ENCODE measurements around the gene DNM2. TPM values are rescaled to one million over a fixed set of nuclear protein-coding genes. Genes with fewer than 3 reads are reported as not detected.
A peak's percentile ranks its signal among the peaks of the same experiment; 100 is the strongest.

The DNM2 gene
- total and polyA plus RNA-seq, 9 of the 15 experiments (the other 6 are each of a cell fraction or from before 2014, with no cell fraction given) = 2.2 to 161 (median 72.6) TPM

DNA sequence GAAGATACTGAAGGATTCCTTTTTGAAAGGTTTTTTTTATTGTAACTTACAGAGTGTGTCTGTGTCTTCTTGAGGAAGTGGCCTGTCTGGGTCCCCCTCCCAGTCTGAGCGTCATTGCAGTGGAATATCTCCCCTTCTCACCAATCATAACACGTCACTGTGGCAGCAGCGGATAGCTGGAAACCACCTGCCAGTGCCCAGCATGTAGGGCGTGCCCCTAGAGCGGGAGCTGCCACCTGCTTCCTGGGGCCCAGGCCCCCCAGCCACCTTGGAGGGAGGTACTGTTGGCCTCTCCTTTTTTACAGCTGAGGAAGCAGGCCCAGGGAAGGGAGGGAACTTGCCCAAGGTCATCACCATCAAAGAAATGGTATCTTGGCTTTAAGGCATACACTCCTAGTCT is 4.6 kb upstream of the DNM2 start:
- 92% methylated on average over 5 of the region's 5 CpGs for WGBS (ENCODE audit: insufficient coverage, low coverage, missing lambda C conversion rate)
- no TSS peak for BruUV-seq (replicated peaks)

GRCh38 chr19:10717054-10717355 is 874 bp upstream of the DNM2 start:
- ChIA-PET CTCF (ENCODE audit: low intra/inter-chr PET ratio) (no interaction called here), POLR2A (interaction anchor here (0.6 to 2.0 kb wide), 19 partner anchors 10 to 147 kb away, joined by 3 to 12 read pairs (median 3); partner anchors contain the start of genes QTRT1 and TMED1)
- Histone ChIP-seq H3K9me3 (replicated peaks; ENCODE audit: control insufficient read depth, insufficient read depth, low read depth, low read length) (no peaks in the 10 kb centered on the region), H3K36me3 (ENCODE audit: control insufficient read depth, insufficient read depth, low read length) (peaks cover 35% of the 10 kb centered on the region), H3K79me2 (ENCODE audit: control insufficient read depth, insufficient read depth, low read length) (peaks cover 42% of the 10 kb centered on the region), H3K9me1 (ENCODE audit: control insufficient read depth, insufficient read depth, low read length) (peaks cover 6% of the 10 kb centered on the region), H3K4me1 (replicated peaks in 1 of 2; ENCODE audit: control insufficient read depth in 2 of 2, insufficient read depth in 2 of 2, low read length in 2 of 2) (peaks cover 18 to 50% of the 10 kb centered on the region in 2 experiments; a peak in 4 of 5 replicates), H3K4me2 (ENCODE audit: insufficient read depth, low read length) (peak overlapping the region; percentile 61; the same call in 1 of the 2 replicates), H3K4me3 (no peak overlapping the region), H3K27ac (ENCODE audit: extremely low read depth, low read depth, low read length) (peak overlapping the region; percentile 31; the same call in 1 of the 3 replicates), H3K27me3 (ENCODE audit: control insufficient read depth in 2 of 2, insufficient read depth in 2 of 2, low read length in 2 of 2) (no peaks in the 10 kb centered on the region), H4K20me1 (replicated peaks; ENCODE audit: control insufficient read depth, insufficient read depth, low read length) (peaks cover 36% of the 10 kb centered on the region), H3K9ac (ENCODE audit: insufficient read depth in 1 of 2, low read depth in 2 of 2, low read length in 2 of 2) (no peak overlapping the region; a peak in 1 of 4 replicates), H2AFZ (ENCODE audit: low read depth, low read length) (peak overlapping the region; percentile 85)
- 69% methylated on average over 10 of the region's 12 CpGs for WGBS (ENCODE audit: insufficient coverage, low coverage, missing lambda C conversion rate)
- intact Hi-C loops (cut with micrococcal nuclease) = loop anchor here (1.0 to 5.0 kb wide), 4 partner anchors 40 to 148 kb away; partner anchors contain the start of gene TMED1
- in situ Hi-C loops (cut with MboI) = no loop called here
- DNase-seq (ENCODE audit: extremely low read depth in 1 of 4, low spot score in 3 of 4) (no peak), ATAC-seq (no peak), FAIRE-seq (no peak)
- no TSS peak for BruUV-seq (replicated peaks)
- no peak for TF ChIP-seq FOXK1 (CRISPR knock-in tag; IDR thresholded peaks at IDR 0.05; ENCODE audit: borderline replicate concordance)
- peak; percentile 24; the same call in 1 of the 2 replicates for TF ChIP-seq HLTF (IDR thresholded peaks at IDR 0.05)
- TF ChIP-seq SUPT5H (IDR thresholded peaks at IDR 0.05) = no peak
- no peak for TF ChIP-seq BDP1 (IDR thresholded peaks at IDR 0.05; ENCODE audit: insufficient read depth, insufficient read length)
- TF ChIP-seq NCOA1 (IDR thresholded peaks at IDR 0.05; ENCODE audit: low read depth) = 0 out of 2 replicates have a peak, but pooled peaks have one; percentile 19
- TF ChIP-seq, protein P1, sequence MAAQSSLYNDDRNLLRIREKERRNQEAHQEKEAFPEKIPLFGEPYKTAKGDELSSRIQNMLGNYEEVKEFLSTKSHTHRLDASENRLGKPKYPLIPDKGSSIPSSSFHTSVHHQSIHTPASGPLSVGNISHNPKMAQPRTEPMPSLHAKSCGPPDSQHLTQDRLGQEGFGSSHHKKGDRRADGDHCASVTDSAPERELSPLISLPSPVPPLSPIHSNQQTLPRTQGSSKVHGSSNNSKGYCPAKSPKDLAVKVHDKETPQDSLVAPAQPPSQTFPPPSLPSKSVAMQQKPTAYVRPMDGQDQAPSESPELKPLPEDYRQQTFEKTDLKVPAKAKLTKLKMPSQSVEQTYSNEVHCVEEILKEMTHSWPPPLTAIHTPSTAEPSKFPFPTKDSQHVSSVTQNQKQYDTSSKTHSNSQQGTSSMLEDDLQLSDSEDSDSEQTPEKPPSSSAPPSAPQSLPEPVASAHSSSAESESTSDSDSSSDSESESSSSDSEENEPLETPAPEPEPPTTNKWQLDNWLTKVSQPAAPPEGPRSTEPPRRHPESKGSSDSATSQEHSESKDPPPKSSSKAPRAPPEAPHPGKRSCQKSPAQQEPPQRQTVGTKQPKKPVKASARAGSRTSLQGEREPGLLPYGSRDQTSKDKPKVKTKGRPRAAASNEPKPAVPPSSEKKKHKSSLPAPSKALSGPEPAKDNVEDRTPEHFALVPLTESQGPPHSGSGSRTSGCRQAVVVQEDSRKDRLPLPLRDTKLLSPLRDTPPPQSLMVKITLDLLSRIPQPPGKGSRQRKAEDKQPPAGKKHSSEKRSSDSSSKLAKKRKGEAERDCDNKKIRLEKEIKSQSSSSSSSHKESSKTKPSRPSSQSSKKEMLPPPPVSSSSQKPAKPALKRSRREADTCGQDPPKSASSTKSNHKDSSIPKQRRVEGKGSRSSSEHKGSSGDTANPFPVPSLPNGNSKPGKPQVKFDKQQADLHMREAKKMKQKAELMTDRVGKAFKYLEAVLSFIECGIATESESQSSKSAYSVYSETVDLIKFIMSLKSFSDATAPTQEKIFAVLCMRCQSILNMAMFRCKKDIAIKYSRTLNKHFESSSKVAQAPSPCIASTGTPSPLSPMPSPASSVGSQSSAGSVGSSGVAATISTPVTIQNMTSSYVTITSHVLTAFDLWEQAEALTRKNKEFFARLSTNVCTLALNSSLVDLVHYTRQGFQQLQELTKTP (IDR thresholded peaks at IDR 0.05; ENCODE audit: low read depth in 1 of 2, partially characterized antibody in 2 of 2) = no peak
- TF ChIP-seq ZNF512 (tag; IDR thresholded peaks at IDR 0.05) = peak; percentile 88

More for the DNA sequence above, 4.6 kb upstream of the DNM2 start:
- no peak for TF ChIP-seq FOS (IDR thresholded peaks at IDR 0.05; ENCODE audit: extremely low read depth, insufficient read length)
- no peak for TF ChIP-seq CEBPB (tag; IDR thresholded peaks at IDR 0.05)
- TF ChIP-seq TARDBP (IDR thresholded peaks at IDR 0.05) = no peak
- TF ChIP-seq ERF (CRISPR knock-in tag; IDR thresholded peaks at IDR 0.05) = no peak
- TF ChIP-seq EZH2 (IDR thresholded peaks at IDR 0.05; ENCODE audit: borderline replicate concordance, low read depth, low read length) = no peak
- no peak for TF ChIP-seq TCF7 (IDR thresholded peaks at IDR 0.05; ENCODE audit: borderline replicate concordance)
- TF ChIP-seq MTA2 (IDR thresholded peaks at IDR 0.05; ENCODE audit: low read depth) = no peak
- TF ChIP-seq CREM (IDR thresholded peaks at IDR 0.05; ENCODE audit: low read depth) = no peak
- no peak for TF ChIP-seq ZSCAN32 (CRISPR knock-in tag; IDR thresholded peaks at IDR 0.05)
- no peak overlapping the region for H3K4me3 ChIP-seq
- no peaks in the 10 kb centered on the region for H3K27me3 ChIP-seq (ENCODE audit: control insufficient read depth in 2 of 2, insufficient read depth in 2 of 2, low read length in 2 of 2)
- no peak overlapping the region; a peak in 1 of 4 replicates for H3K9ac ChIP-seq (ENCODE audit: insufficient read depth in 1 of 2, low read depth in 2 of 2, low read length in 2 of 2)
- no peak overlapping the region for H3K4me2 ChIP-seq (ENCODE audit: insufficient read depth, low read length)
- H4K20me1 ChIP-seq (replicated peaks; ENCODE audit: control insufficient read depth, insufficient read depth, low read length) = no peaks in the 10 kb centered on the region
- intact Hi-C loops (cut with micrococcal nuclease) (no loop called here), in situ Hi-C loops (cut with MboI) (no loop called here)
- peaks cover 22% of the 10 kb centered on the region; the same call in 1 of the 3 replicates for H3K36me3 ChIP-seq (ENCODE audit: control insufficient read depth, insufficient read depth, low read length)
- ChIA-PET CTCF (ENCODE audit: low intra/inter-chr PET ratio) (no interaction called here), POLR2A (interaction anchor here (0.6 kb wide), 2 partner anchors 32 to 89 kb away, joined by 3 read pairs; no protein-coding TSS in a partner anchor)
- H3K9me3 ChIP-seq (replicated peaks; ENCODE audit: control insufficient read depth, insufficient read depth, low read depth, low read length) = no peaks in the 10 kb centered on the region
- no peak overlapping the region for H2AFZ ChIP-seq (ENCODE audit: low read depth, low read length)
- H3K4me1 ChIP-seq (replicated peaks in 1 of 2; ENCODE audit: control insufficient read depth in 2 of 2, insufficient read depth in 2 of 2, low read length in 2 of 2) = peaks cover 2 to 24% of the 10 kb centered on the region in 2 experiments; a peak in 3 of 5 replicates
- H3K79me2 ChIP-seq (ENCODE audit: control insufficient read depth, insufficient read depth, low read length) = peaks cover 5% of the 10 kb centered on the region
- DNase-seq (ENCODE audit: extremely low read depth in 1 of 4, low spot score in 3 of 4) (no peak), ATAC-seq (no peak), FAIRE-seq (no peak)
- no peak overlapping the region for H3K27ac ChIP-seq (ENCODE audit: extremely low read depth, low read depth, low read length)
- H3K9me1 ChIP-seq (ENCODE audit: control insufficient read depth, insufficient read depth, low read length) = no peaks in the 10 kb centered on the region
